ENCODE results near the gene ATP5F1E.

ATP5F1E gene

DNA sequence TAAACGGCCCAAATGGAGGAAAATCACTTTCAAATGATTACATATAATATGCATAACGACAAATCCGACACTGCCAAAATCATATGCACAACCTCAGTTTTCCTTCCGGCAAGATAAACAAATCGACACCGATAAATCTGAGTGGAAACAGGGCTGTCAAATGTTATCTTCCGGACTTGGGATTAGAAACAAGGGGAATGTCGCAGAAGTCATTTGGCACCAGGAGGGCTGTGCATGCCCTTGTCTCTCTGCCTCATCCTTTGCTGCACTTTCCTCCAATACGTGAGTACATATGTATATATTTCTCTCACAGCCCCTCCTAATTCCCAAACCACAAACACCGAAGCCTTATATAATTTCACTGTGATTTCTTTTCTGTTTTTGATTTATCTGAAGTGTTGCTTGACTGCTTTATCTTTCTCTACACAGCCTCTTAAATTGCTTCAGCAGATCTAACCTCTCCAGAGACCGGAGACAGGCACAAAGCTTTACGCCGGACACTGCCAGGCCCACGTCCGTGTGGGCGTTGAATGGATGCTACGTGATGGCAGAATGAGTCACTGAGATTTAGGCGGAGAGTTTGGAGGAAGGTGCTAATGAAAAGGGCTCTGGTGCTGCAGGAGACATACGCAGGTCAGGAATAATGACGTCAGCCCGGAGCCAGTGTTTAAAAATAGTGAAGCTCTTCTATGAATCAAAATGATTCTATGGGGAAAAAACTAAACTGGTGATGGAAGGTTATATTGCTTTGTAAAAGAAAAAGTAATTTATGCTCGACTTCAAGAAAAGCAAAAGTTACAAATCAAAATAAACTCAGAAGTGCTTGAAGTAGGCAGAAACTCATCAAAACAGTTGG, 31.5 kb upstream of the ATP5F1E start (continued):
- TF ChIP-seq, protein P1, sequence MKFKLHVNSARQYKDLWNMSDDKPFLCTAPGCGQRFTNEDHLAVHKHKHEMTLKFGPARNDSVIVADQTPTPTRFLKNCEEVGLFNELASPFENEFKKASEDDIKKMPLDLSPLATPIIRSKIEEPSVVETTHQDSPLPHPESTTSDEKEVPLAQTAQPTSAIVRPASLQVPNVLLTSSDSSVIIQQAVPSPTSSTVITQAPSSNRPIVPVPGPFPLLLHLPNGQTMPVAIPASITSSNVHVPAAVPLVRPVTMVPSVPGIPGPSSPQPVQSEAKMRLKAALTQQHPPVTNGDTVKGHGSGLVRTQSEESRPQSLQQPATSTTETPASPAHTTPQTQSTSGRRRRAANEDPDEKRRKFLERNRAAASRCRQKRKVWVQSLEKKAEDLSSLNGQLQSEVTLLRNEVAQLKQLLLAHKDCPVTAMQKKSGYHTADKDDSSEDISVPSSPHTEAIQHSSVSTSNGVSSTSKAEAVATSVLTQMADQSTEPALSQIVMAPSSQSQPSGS (tag by site-specific recombination; IDR thresholded peaks at IDR 0.05; ENCODE audit: low read depth): peak; percentile 98
- TF ChIP-seq ZBTB7A (tag by site-specific recombination; IDR thresholded peaks at IDR 0.05; ENCODE audit: low read depth) (no peak), ZNF473 (tag by site-specific recombination; IDR thresholded peaks at IDR 0.05) (no peak), KLF16 (tag by site-specific recombination; IDR thresholded peaks at IDR 0.05) (0 out of 2 replicates have a peak, but pooled peaks have one; percentile 76), ZNF544 (tag by site-specific recombination; IDR thresholded peaks at IDR 0.05) (no peak), ZNF354C (tag by site-specific recombination; IDR thresholded peaks at IDR 0.05; ENCODE audit: borderline replicate concordance, low read depth) (no peak), ZNF792 (tag by site-specific recombination; IDR thresholded peaks at IDR 0.05) (no peak), ZNF121 (tag by site-specific recombination; IDR thresholded peaks at IDR 0.05) (no peak), ZNF112 (tag by site-specific recombination; IDR thresholded peaks at IDR 0.05) (no peak), ZNF548 (tag by site-specific recombination; IDR thresholded peaks at IDR 0.05) (no peak), ZBTB8A (tag by site-specific recombination; IDR thresholded peaks at IDR 0.05) (peak; percentile 58), ZNF211 (tag by site-specific recombination; IDR thresholded peaks at IDR 0.05; ENCODE audit: low read depth) (no peak), ZNF600 (tag by site-specific recombination; IDR thresholded peaks at IDR 0.05) (peak; percentile 91), ZNF175 (tag by site-specific recombination; IDR thresholded peaks at IDR 0.05) (no peak), ZNF19 (tag by site-specific recombination; IDR thresholded peaks at IDR 0.05; ENCODE audit: low read depth) (no peak), ZNF221 (tag by site-specific recombination; IDR thresholded peaks at IDR 0.05; ENCODE audit: borderline replicate concordance) (no peak), ZNF404 (tag by site-specific recombination; IDR thresholded peaks at IDR 0.05) (no peak), ZNF37A (tag by site-specific recombination; IDR thresholded peaks at IDR 0.05) (no peak), ZNF660 (tag by site-specific recombination; IDR thresholded peaks at IDR 0.05) (no peak), ZNF530 (tag by site-specific recombination; IDR thresholded peaks at IDR 0.05; ENCODE audit: low read depth) (no peak)
- TF ChIP-seq, protein P2, sequence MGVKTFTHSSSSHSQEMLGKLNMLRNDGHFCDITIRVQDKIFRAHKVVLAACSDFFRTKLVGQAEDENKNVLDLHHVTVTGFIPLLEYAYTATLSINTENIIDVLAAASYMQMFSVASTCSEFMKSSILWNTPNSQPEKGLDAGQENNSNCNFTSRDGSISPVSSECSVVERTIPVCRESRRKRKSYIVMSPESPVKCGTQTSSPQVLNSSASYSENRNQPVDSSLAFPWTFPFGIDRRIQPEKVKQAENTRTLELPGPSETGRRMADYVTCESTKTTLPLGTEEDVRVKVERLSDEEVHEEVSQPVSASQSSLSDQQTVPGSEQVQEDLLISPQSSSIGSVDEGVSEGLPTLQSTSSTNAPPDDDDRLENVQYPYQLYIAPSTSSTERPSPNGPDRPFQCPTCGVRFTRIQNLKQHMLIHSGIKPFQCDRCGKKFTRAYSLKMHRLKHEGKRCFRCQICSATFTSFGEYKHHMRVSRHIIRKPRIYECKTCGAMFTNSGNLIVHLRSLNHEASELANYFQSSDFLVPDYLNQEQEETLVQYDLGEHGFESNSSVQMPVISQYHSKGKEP (tag by site-specific recombination; IDR thresholded peaks at IDR 0.05): no peak; the same call in 1 of the 2 replicates
- TF ChIP-seq, protein P3, sequence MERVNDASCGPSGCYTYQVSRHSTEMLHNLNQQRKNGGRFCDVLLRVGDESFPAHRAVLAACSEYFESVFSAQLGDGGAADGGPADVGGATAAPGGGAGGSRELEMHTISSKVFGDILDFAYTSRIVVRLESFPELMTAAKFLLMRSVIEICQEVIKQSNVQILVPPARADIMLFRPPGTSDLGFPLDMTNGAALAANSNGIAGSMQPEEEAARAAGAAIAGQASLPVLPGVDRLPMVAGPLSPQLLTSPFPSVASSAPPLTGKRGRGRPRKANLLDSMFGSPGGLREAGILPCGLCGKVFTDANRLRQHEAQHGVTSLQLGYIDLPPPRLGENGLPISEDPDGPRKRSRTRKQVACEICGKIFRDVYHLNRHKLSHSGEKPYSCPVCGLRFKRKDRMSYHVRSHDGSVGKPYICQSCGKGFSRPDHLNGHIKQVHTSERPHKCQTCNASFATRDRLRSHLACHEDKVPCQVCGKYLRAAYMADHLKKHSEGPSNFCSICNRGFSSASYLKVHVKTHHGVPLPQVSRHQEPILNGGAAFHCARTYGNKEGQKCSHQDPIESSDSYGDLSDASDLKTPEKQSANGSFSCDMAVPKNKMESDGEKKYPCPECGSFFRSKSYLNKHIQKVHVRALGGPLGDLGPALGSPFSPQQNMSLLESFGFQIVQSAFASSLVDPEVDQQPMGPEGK (tag by site-specific recombination; IDR thresholded peaks at IDR 0.05): no peak
- TF ChIP-seq, protein P4, sequence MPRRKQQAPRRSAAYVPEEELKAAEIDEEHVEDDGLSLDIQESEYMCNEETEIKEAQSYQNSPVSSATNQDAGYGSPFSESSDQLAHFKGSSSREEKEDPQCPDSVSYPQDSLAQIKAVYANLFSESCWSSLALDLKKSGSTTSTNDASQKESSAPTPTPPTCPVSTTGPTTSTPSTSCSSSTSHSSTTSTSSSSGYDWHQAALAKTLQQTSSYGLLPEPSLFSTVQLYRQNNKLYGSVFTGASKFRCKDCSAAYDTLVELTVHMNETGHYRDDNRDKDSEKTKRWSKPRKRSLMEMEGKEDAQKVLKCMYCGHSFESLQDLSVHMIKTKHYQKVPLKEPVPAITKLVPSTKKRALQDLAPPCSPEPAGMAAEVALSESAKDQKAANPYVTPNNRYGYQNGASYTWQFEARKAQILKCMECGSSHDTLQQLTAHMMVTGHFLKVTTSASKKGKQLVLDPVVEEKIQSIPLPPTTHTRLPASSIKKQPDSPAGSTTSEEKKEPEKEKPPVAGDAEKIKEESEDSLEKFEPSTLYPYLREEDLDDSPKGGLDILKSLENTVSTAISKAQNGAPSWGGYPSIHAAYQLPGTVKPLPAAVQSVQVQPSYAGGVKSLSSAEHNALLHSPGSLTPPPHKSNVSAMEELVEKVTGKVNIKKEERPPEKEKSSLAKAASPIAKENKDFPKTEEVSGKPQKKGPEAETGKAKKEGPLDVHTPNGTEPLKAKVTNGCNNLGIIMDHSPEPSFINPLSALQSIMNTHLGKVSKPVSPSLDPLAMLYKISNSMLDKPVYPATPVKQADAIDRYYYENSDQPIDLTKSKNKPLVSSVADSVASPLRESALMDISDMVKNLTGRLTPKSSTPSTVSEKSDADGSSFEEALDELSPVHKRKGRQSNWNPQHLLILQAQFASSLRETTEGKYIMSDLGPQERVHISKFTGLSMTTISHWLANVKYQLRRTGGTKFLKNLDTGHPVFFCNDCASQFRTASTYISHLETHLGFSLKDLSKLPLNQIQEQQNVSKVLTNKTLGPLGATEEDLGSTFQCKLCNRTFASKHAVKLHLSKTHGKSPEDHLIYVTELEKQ (tag by site-specific recombination; IDR thresholded peaks at IDR 0.05; ENCODE audit: borderline replicate concordance): peak; percentile 80; the same call in 1 of the 2 replicates
- TF ChIP-seq, protein P5, sequence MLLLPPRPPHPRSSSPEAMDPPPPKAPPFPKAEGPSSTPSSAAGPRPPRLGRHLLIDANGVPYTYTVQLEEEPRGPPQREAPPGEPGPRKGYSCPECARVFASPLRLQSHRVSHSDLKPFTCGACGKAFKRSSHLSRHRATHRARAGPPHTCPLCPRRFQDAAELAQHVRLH (tag by site-specific recombination; IDR thresholded peaks at IDR 0.05): no peak
- TF ChIP-seq, protein P6, sequence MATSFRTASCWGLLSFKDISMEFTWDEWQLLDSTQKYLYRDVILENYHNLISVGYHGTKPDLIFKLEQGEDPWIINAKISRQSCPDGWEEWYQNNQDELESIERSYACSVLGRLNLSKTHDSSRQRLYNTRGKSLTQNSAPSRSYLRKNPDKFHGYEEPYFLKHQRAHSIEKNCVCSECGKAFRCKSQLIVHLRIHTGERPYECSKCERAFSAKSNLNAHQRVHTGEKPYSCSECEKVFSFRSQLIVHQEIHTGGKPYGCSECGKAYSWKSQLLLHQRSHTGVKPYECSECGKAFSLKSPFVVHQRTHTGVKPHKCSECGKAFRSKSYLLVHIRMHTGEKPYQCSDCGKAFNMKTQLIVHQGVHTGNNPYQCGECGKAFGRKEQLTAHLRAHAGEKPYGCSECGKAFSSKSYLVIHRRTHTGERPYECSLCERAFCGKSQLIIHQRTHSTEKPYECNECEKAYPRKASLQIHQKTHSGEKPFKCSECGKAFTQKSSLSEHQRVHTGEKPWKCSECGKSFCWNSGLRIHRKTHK (tag by site-specific recombination; IDR thresholded peaks at IDR 0.05): no peak
- TF ChIP-seq, protein P7, sequence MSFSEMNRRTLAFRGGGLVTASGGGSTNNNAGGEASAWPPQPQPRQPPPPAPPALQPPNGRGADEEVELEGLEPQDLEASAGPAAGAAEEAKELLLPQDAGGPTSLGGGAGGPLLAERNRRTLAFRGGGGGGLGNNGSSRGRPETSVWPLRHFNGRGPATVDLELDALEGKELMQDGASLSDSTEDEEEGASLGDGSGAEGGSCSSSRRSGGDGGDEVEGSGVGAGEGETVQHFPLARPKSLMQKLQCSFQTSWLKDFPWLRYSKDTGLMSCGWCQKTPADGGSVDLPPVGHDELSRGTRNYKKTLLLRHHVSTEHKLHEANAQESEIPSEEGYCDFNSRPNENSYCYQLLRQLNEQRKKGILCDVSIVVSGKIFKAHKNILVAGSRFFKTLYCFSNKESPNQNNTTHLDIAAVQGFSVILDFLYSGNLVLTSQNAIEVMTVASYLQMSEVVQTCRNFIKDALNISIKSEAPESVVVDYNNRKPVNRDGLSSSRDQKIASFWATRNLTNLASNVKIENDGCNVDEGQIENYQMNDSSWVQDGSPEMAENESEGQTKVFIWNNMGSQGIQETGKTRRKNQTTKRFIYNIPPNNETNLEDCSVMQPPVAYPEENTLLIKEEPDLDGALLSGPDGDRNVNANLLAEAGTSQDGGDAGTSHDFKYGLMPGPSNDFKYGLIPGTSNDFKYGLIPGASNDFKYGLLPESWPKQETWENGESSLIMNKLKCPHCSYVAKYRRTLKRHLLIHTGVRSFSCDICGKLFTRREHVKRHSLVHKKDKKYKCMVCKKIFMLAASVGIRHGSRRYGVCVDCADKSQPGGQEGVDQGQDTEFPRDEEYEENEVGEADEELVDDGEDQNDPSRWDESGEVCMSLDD (tag by site-specific recombination; IDR thresholded peaks at IDR 0.05): no peak

Data from HEK293 (cell line).